ENCODE measurements around the gene TICRR. TPM values are rescaled to one million over a fixed set of nuclear protein-coding genes. Genes with fewer than 3 reads are reported as not detected.
A peak's percentile ranks its signal among the peaks of the same experiment; 100 is the strongest.

The TICRR gene
- total and polyA plus RNA-seq, 2 experiments from 2014 or later: 2.7 to 11.0 TPM

- H3K27ac ChIP-seq: no peak overlapping the region
- H3K9me3 ChIP-seq (ENCODE audit: low read depth): no peaks in the 10 kb centered on the region
- no peaks in the 10 kb centered on the region for H3K27me3 ChIP-seq
- no peak for TF ChIP-seq CTCF (IDR thresholded peaks at IDR 0.05; ENCODE audit: low read depth, low read length)
- H3K4me3 ChIP-seq: no peak overlapping the region
- no peaks in the 10 kb centered on the region for H3K4me1 ChIP-seq (ENCODE audit: low read depth)
- DNase-seq (ENCODE audit: low read depth in 1 of 2, low spot score in 1 of 2): no peak
- no peaks in the 10 kb centered on the region for H3K36me3 ChIP-seq
These were observed 94.1 kb downstream of the TICRR start for GRCh38 chr15:89669309-89669865.

GRCh38 chr15:89669941-89670340 lies 94.7 kb downstream of the TICRR start:
- Histone ChIP-seq H3K4me3 (no peak overlapping the region), H3K4me1 (ENCODE audit: low read depth) (no peaks in the 10 kb centered on the region), H3K27ac (no peak overlapping the region), H3K36me3 (no peaks in the 10 kb centered on the region), H3K9me3 (ENCODE audit: low read depth) (no peaks in the 10 kb centered on the region), H3K27me3 (no peaks in the 10 kb centered on the region)
- TF ChIP-seq CTCF (IDR thresholded peaks at IDR 0.05; ENCODE audit: low read depth, low read length): no peak
- no peak for DNase-seq (ENCODE audit: low read depth in 1 of 2, low spot score in 1 of 2)

GRCh38 chr15:89670971-89671560 lies 95.8 kb downstream of the TICRR start:
- Histone ChIP-seq H3K27ac (no peak overlapping the region), H3K4me1 (ENCODE audit: low read depth) (no peaks in the 10 kb centered on the region), H3K9me3 (ENCODE audit: low read depth) (no peaks in the 10 kb centered on the region), H3K36me3 (no peaks in the 10 kb centered on the region), H3K27me3 (no peaks in the 10 kb centered on the region), H3K4me3 (no peak overlapping the region)
- TF ChIP-seq CTCF (IDR thresholded peaks at IDR 0.05; ENCODE audit: low read depth, low read length): no peak
- no peak for DNase-seq (ENCODE audit: low read depth in 1 of 2, low spot score in 1 of 2)

GRCh38 chr15:89671687-89672086 lies 96.4 kb downstream of the TICRR start:
- H3K9me3 ChIP-seq (ENCODE audit: low read depth): no peaks in the 10 kb centered on the region
- no peaks in the 10 kb centered on the region for H3K27me3 ChIP-seq
- no peak for TF ChIP-seq CTCF (IDR thresholded peaks at IDR 0.05; ENCODE audit: low read depth, low read length)
- no peaks in the 10 kb centered on the region for H3K4me1 ChIP-seq (ENCODE audit: low read depth)
- H3K4me3 ChIP-seq: no peak overlapping the region
- DNase-seq (ENCODE audit: low read depth in 1 of 2, low spot score in 1 of 2): no peak
- H3K27ac ChIP-seq: no peak overlapping the region
- no peaks in the 10 kb centered on the region for H3K36me3 ChIP-seq

GRCh38 chr15:89672221-89673164 lies 97.2 kb downstream of the TICRR start:
- TF ChIP-seq CTCF (IDR thresholded peaks at IDR 0.05; ENCODE audit: low read depth, low read length): no peak
- Histone ChIP-seq H3K27me3 (no peaks in the 10 kb centered on the region), H3K27ac (no peak overlapping the region), H3K4me1 (ENCODE audit: low read depth) (no peaks in the 10 kb centered on the region), H3K36me3 (no peaks in the 10 kb centered on the region), H3K4me3 (no peak overlapping the region), H3K9me3 (ENCODE audit: low read depth) (no peaks in the 10 kb centered on the region)
- peak in 1 of 2 donors; percentile 63 for DNase-seq (ENCODE audit: low read depth in 1 of 2, low spot score in 1 of 2)
